GM12878 (cell line): ENCODE data around the gene HOXA2. TPM values are rescaled to one million over a fixed set of nuclear protein-coding genes. Genes with fewer than 3 reads are reported as not detected.

Experiments
- ATAC-seq: fragments of 200-7000 bp; cut with Tn5 transposase; 3 replicates; pipeline ENCODE4 v1.9.1; 2020; ENCODE audit warnings: mild to moderate bottlenecking, moderate library complexity
- BruUV-seq: library from RNA; stranded (reverse); fragments of 400-500 nt; replicated peaks from 2 replicates; lab custom pipeline; 2021; lab: Mats Ljungman, UMichigan
- CTCF ChIA-PET: fragments of 300-600 bp; sonication (Branson Sonifier 250); formaldehyde crosslinking; extraction: SDS; loops from one replicate; lab custom pipeline; 2021; ENCODE audit warnings: inconsistent platforms; lab: Yijun Ruan, JAX
- POLR2A ChIA-PET: fragments of 350-600 bp; formaldehyde crosslinking; extraction: SDS; loops from one replicate; lab custom pipeline; 2021; ENCODE audit warnings: inconsistent platforms; lab: Charles Lee
- RAD21 ChIA-PET: fragments of 300-600 bp; sonication (Branson Sonifier 250); formaldehyde crosslinking; loops from one replicate; lab custom pipeline; 2023; ENCODE audit warnings: antibody characterized with exemption; ENCODE audit not compliant: unreplicated experiment; lab: Charles Lee
- SMC1A ChIA-PET: fragments of 300-600 bp; sonication (Branson Sonifier 250); formaldehyde crosslinking; loops from one replicate; lab custom pipeline; 2023; ENCODE audit not compliant: unreplicated experiment, uncharacterized antibody; lab: Charles Lee
- DNase-seq: peaks from one replicate; pipeline ENCODE4 v3.0.0-alpha.2; 2011; ENCODE audit warnings: low read depth, low spot score
- FAIRE-seq: peaks from 3 replicates; lab custom pipeline; 2011; peaks lifted over from hg19 to GRCh38; lab: Jason Lieb, UNC
- H2AFZ ChIP-seq: 2 replicates; pipeline ENCODE4 v1.6.0; 2011; ENCODE audit warnings: low read depth, low read length, control low read depth; ENCODE audit not compliant: control insufficient read depth
- H3K27ac ChIP-seq: 2 replicates; pipeline ENCODE4 v1.5.1; 2011; ENCODE audit warnings: control low read depth; ENCODE audit not compliant: control insufficient read depth, insufficient read depth
- H3K27me3 ChIP-seq, 2 experiments: replicated peaks in 1 of 2; 2 replicates each; pipeline versions ENCODE4 v1.6.0 to v1.6.1; 2011; ENCODE audit warnings: low read length in 1 of 2; ENCODE audit not compliant: control insufficient read depth in 2 of 2, insufficient read depth in 2 of 2
- H3K36me3 ChIP-seq, 2 experiments: 2 replicates each; pipeline ENCODE4 v1.5.1; 2011; ENCODE audit warnings: low read length in 1 of 2; ENCODE audit not compliant: control insufficient read depth in 2 of 2, insufficient read depth in 2 of 2
- H3K4me1 ChIP-seq: 2 replicates; pipeline ENCODE4 v1.6.1; 2011; ENCODE audit warnings: mild to moderate bottlenecking, low read length, moderate library complexity, mixed read lengths; ENCODE audit not compliant: control insufficient read depth, insufficient read depth
- H3K4me2 ChIP-seq: 2 replicates; pipeline ENCODE4 v1.6.0; 2011; ENCODE audit warnings: control low read depth; ENCODE audit not compliant: control insufficient read depth, insufficient read depth
- H3K4me3 ChIP-seq: fragments of 200-600 bp; sonication (generic); 2 replicates; pipeline ENCODE4 v1.5.1; 2016
- H3K79me2 ChIP-seq: 2 replicates; pipeline ENCODE4 v1.6.0; 2011; ENCODE audit warnings: low read length; ENCODE audit not compliant: control insufficient read depth, insufficient read depth
- H3K9ac ChIP-seq: 2 replicates; pipeline ENCODE4 v1.8.0; 2011; ENCODE audit warnings: low read length, control low read depth, mixed read lengths; ENCODE audit not compliant: control insufficient read depth, insufficient read depth
- H3K9me3 ChIP-seq: replicated peaks from 3 replicates; pipeline ENCODE4 v1.5.1; 2011; ENCODE audit warnings: mild to moderate bottlenecking, low read length; ENCODE audit not compliant: control insufficient read depth, insufficient read depth
- H4K20me1 ChIP-seq: 2 replicates; pipeline ENCODE4 v1.6.0; 2011; ENCODE audit not compliant: control insufficient read depth, insufficient read depth
- MYB ChIP-seq: fragments of 150-350 bp; IDR thresholded peaks from 2 replicates; pipeline ENCODE4 v1.6.1; 2014; ENCODE audit warnings: mild to moderate bottlenecking, low read depth, low read length, borderline replicate concordance
- NFYB ChIP-seq: IDR thresholded peaks from 2 replicates; pipeline ENCODE4 v1.6.1; 2011; ENCODE audit warnings: low read depth, mild to moderate bottlenecking, low read length, improper control_type of control experiment, moderate library complexity; ENCODE audit not compliant: insufficient read depth
- POLR2AphosphoS2 ChIP-seq: IDR thresholded peaks from 2 replicates; pipeline ENCODE4 v1.6.1; 2011; ENCODE audit warnings: low read depth, mild to moderate bottlenecking, low read length, improper control_type of control experiment, moderate library complexity
- SKIL ChIP-seq: fragments of 450-650 bp; IDR thresholded peaks from 2 replicates; pipeline ENCODE4 v1.6.1; 2017; ENCODE audit warnings: mild to moderate bottlenecking, low read depth, inconsistent platforms; ENCODE audit not compliant: poor library complexity, severe bottlenecking
- SUZ12 ChIP-seq: fragments of 200-600 bp; sonication (generic); IDR thresholded peaks from one replicate; pipeline ENCODE4 v1.6.1; 2018; ENCODE audit warnings: antibody characterized with exemption, mild to moderate bottlenecking; ENCODE audit not compliant: unreplicated experiment
- ZNF24 ChIP-seq: fragments of 450-650 bp; IDR thresholded peaks from 2 replicates; pipeline ENCODE4 v1.6.1; 2017; ENCODE audit warnings: antibody characterized with exemption, mild to moderate bottlenecking
- ZNF384 ChIP-seq: IDR thresholded peaks from 2 replicates; pipeline ENCODE4 v1.6.1; 2012; ENCODE audit warnings: low read depth, mild to moderate bottlenecking, low read length, improper control_type of control experiment, borderline replicate concordance
- ZSCAN29 ChIP-seq: fragments of 450-650 bp; IDR thresholded peaks from 2 replicates; pipeline ENCODE4 v1.6.1; 2017; ENCODE audit warnings: mild to moderate bottlenecking, moderate library complexity
- WGBS: methylation state at CpG from one replicate; pipeline ENCODE4 v1.1.6; 2016; ENCODE audit warnings: low lambda C conversion rate; ENCODE audit not compliant: insufficient replicate concordance, insufficient coverage; ENCODE audit errors: missing lambda C conversion rate; 5-methylcytosine and 5-hydroxymethylcytosine counted together
- in situ Hi-C: fragments of 300-500 bp; cut with MboI; formaldehyde crosslinking; loops from 9 replicates; pipeline ENCODE4 v1.14.3; 2018; ENCODE audit warnings: mixed read lengths
- intact Hi-C: fragments of 100-400 bp; cut with micrococcal nuclease; formaldehyde crosslinking; loops from one replicate; pipeline ENCODE4 v1.14.2; 2022; ENCODE audit not compliant: unreplicated experiment
- polyA plus RNA-seq, 11 experiments: library from polyadenylated mRNA; depleted of rRNA in 4 of 11; unstranded in 6 of 11; stranded (reverse) in 5 of 11; fragments of >200 nt; fragmentation: Nextera tagmentation in 4 of 11; fragmentation: Illumina TruSeq in 1 of 11; extraction: Ambion mirVana in 4 of 11; extraction: Trizol in 1 of 11; gene quantifications; 1 replicate in 1 of 11; 2 replicates in 10 of 11; pipeline versions ENCODE4 v1.2.1 to v1.2.3, GENCODE V29; 2011 to 2016; ENCODE audit warnings: inconsistent platforms in 2 of 11, missing spikeins in 2 of 11, low read depth in 1 of 11
- total RNA-seq, 4 experiments: library from RNA; depleted of rRNA in 3 of 4; stranded (reverse); fragments of >200 nt in 3 of 4; fragmentation: Illumina TruSeq in 1 of 4; extraction: Trizol in 1 of 4; gene quantifications; 2 replicates each; pipeline versions ENCODE4 v1.2.1 to v1.2.3, GENCODE V29; 2013 to 2021

The HOXA2 gene
- total and polyA plus RNA-seq, 10 of the 15 experiments (the other 5 are each of a cell fraction or from before 2014, with no cell fraction given): not detected

GRCh38 chr7:27098578-27099451, 3.7 kb downstream of the HOXA2 start (continued):
- TF ChIP-seq ZNF384 (no peak), ZSCAN29 (no peak), SKIL (no peak)

GRCh38 chr7:27097686-27098577, 4.6 kb downstream of the HOXA2 start:
- intact Hi-C loops: loop anchor here (2.0 kb wide), 1 partner anchor 241 kb away; no protein-coding TSS in a partner anchor
- no peak for DNase-seq
- no peaks in the 10 kb centered on the region for H4K20me1 ChIP-seq
- no peak for FAIRE-seq
- H3K27me3 ChIP-seq: peaks cover 2 to 4% of the 10 kb centered on the region in 2 experiments
- ChIA-PET SMC1A (interaction anchor here (1.0 to 7.9 kb wide), 8 partner anchors 11 to 417 kb away, joined by 3 to 110 read pairs (median 4); no protein-coding TSS in a partner anchor), RAD21 (interaction anchor here (0.6 to 2.4 kb wide), 4 partner anchors 14 to 803 kb away, joined by 3 to 23 read pairs (median 4); partner anchors contain the start of gene HOXA4), CTCF (interaction anchor here (1.0 to 2.2 kb wide), 4 partner anchors 25 to 244 kb away, joined by 3 to 10 read pairs (median 4); no protein-coding TSS in a partner anchor), POLR2A (interaction anchor here (0.6 to 2.5 kb wide), 4 partner anchors 14 to 909 kb away, joined by 3 to 15 read pairs (median 3); no protein-coding TSS in a partner anchor)
- 89% methylated on average over 34 of the region's 35 CpGs for WGBS
- in situ Hi-C loops: no loop called here
- H3K4me2 ChIP-seq: peak overlapping the region; percentile 94; the same call in 1 of the 2 replicates
- peak overlapping the region; percentile 92; the same call in 1 of the 2 replicates for H3K4me3 ChIP-seq
- no peak overlapping the region for H2AFZ ChIP-seq
- no peaks in the 10 kb centered on the region for H3K79me2 ChIP-seq
- no peak overlapping the region for H3K27ac ChIP-seq
- H3K36me3 ChIP-seq: no peaks in the 10 kb centered on the region
- peaks cover 6% of the 10 kb centered on the region for H3K4me1 ChIP-seq
- H3K9ac ChIP-seq: no peak overlapping the region
- ATAC-seq: no peak
- BruUV-seq: no TSS peak
- TF ChIP-seq POLR2AphosphoS2: no peak
- TF ChIP-seq MYB: no peak
- no peak for TF ChIP-seq ZNF24
- TF ChIP-seq NFYB: no peak
- no peak for TF ChIP-seq SUZ12
- no peaks in the 10 kb centered on the region; the same call in 2 of the 3 replicates for H3K9me3 ChIP-seq
